Thyroid gland (tissue), 4 donors: ENCODE results near the gene ABI1. TPM values are rescaled to one million over a fixed set of nuclear protein-coding genes. Genes with fewer than 3 reads are reported as not detected.

Experiments used
- DNase-seq, 2 donors: peaks; one replicate each; pipeline ENCODE4 v3.0.0-alpha.2; 2019
- H3K27ac ChIP-seq, 3 donors: fragments of 200-600 bp; sonication (generic); 1 replicate in 2 of 3; 2 replicates in 1 of 3; pipeline ENCODE4 v1.5.1; 2016 to 2019; ENCODE audit warnings: mild to moderate bottlenecking in 1 of 3, moderate library complexity in 1 of 3
- H3K27me3 ChIP-seq: fragments of 200-600 bp; sonication (generic); one replicate; pipeline ENCODE4 v1.5.1; 2019
- H3K36me3 ChIP-seq, 2 donors: fragments of 200-600 bp; sonication (generic); one replicate each; pipeline ENCODE4 v1.5.1; 2016 to 2019
- H3K4me1 ChIP-seq, 2 donors: fragments of 200-600 bp; sonication (generic); one replicate each; pipeline ENCODE4 v1.5.1; 2017 to 2019
- H3K4me3 ChIP-seq, 3 donors: fragments of 200-600 bp; sonication (generic); replicated peaks in 1 of 3; 1 replicate in 2 of 3; 2 replicates in 1 of 3; pipeline ENCODE4 v1.5.1; 2016; ENCODE audit warnings: mild to moderate bottlenecking in 1 of 3
- H3K9me3 ChIP-seq: fragments of 200-600 bp; sonication (generic); one replicate; pipeline ENCODE4 v1.5.1; 2017
- CTCF ChIP-seq, 6 experiments: fragments of 200-600 bp in 3 of 6; fragments of 450-650 bp in 3 of 6; sonication (generic) in 3 of 6; IDR thresholded peaks; one replicate each; pipeline ENCODE4 v1.5.1; 2016 to 2019; ENCODE audit warnings: antibody characterized with exemption in 6 of 6, mild to moderate bottlenecking in 2 of 6, inconsistent platforms in 1 of 6, moderate library complexity in 1 of 6
- POLR2A ChIP-seq, 2 donors: fragments of 450-650 bp; IDR thresholded peaks; one replicate each; pipeline ENCODE4 v1.6.1; 2017; ENCODE audit warnings: antibody characterized with exemption in 2 of 2, mild to moderate bottlenecking in 2 of 2, moderate library complexity in 1 of 2
- WGBS, 2 donors: methylation state at CpG; one replicate each; pipeline ENCODE4 v1.1.5; 2017; 5-methylcytosine and 5-hydroxymethylcytosine counted together
- intact Hi-C: fragments of 100-400 bp; cut with DNase I; formaldehyde crosslinking; loops from one replicate; pipeline ENCODE4 v1.15.1; 2023
- total RNA-seq, 4 donors: library from RNA; depleted of rRNA; stranded (reverse); fragments of >200 nt; gene quantifications; one replicate each; pipeline ENCODE4 v1.2.3, GENCODE V29; 2016

The ABI1 gene
- total RNA-seq, 4 donors from 2014 or later: 42.7 to 72.3 (median 47.4) TPM

DNA sequence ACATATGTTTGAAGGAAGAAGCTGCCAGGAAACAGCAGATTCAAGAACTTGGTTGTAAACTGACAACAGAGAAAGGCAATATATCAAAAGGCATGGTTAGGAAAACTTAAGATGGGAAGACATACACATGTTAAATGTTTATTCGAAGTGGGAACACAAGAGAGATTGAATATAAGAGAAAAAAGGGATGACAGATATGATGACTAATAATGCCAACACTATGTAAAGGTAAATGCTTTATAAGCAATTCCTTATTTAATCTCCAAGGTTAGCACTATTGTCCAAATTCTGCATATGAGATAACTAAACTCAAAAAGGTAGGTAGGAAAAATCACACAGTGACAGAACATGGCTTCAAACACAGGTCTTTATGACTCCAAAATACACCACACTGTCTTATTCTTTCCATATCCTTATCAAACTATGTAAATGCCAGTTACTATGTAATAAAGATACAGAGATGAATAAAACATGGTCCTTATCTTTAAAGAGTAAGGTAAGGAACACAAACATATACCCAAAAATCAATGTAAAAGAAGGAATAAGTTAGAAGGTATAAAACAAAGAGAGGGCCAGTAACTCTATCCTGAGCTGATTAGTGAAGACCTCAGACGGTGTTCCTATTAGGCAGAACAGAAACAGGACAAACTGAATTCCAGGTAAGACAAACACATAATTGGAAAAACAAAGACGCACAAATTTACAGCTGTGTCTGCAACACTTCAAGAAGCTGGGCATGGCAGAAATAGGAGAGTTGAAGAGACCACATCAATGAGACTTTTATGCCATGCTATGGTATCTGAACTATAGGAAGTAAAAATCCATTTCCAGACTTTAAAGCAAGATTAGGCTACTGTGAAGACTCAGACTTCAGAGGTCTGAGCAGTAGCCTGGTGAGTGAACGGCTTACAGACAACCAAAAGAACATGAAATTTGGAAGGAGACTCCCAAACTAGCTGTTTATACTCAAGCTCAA is 56.1 kb downstream of the ABI1 start:
- Histone ChIP-seq H3K36me3 (no peaks in the 10 kb centered on the region), H3K4me3 (no peak overlapping the region), H3K27ac (no peak overlapping the region), H3K4me1 (peaks cover 0 to 7% of the 10 kb centered on the region in 2 donors), H3K27me3 (no peaks in the 10 kb centered on the region), H3K9me3 (no peaks in the 10 kb centered on the region)
- TF ChIP-seq POLR2A (IDR thresholded peaks at IDR 0.05) (no peak), CTCF (IDR thresholded peaks at IDR 0.05) (no peak)
- no peak for DNase-seq
- intact Hi-C loops: no loop called here
- 66 to 90% methylated on average over 4 of the region's 4 CpGs for WGBS, 2 donors

DNA sequence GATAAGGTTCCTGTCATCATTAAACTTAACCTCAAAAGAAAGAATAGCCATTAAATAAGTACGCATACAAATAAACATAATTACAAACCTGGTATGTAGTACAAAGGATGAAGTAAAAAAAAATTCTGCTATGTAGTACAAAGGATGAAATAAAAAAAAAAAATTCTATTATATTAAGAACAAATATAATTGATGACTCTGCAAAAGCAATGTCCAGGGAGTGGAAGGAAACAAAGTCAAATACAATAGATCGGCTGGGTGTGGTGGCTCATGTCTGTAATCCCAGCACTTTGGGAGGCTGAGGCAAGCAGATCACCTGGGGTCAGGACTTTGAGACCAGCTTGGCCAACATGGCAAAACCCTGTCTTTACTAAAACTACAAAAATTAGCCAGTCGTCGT is 56.9 kb downstream of the ABI1 start:
- H3K27me3 ChIP-seq: no peaks in the 10 kb centered on the region
- H3K36me3 ChIP-seq: no peaks in the 10 kb centered on the region
- no peak for DNase-seq
- TF ChIP-seq POLR2A (IDR thresholded peaks at IDR 0.05) (no peak), CTCF (IDR thresholded peaks at IDR 0.05) (no peak)
- no peak overlapping the region for H3K4me3 ChIP-seq
- H3K4me1 ChIP-seq: peaks cover 0 to 7% of the 10 kb centered on the region in 2 donors
- 90 to 95% methylated on average over 4 of the region's 4 CpGs for WGBS, 2 donors
- no peaks in the 10 kb centered on the region for H3K9me3 ChIP-seq
- H3K27ac ChIP-seq: no peak overlapping the region
- intact Hi-C loops: no loop called here

GRCh38 chr10:26802527-26802926 is 58.2 kb downstream of the ABI1 start:
- WGBS, 2 donors: 93 to 98% methylated on average over 3 of the region's 3 CpGs
- no peaks in the 10 kb centered on the region for H3K9me3 ChIP-seq
- H3K36me3 ChIP-seq: no peaks in the 10 kb centered on the region
- TF ChIP-seq POLR2A (IDR thresholded peaks at IDR 0.05): no peak
- no peak for TF ChIP-seq CTCF (IDR thresholded peaks at IDR 0.05)
- H3K27ac ChIP-seq: no peak overlapping the region
- no peak overlapping the region for H3K4me3 ChIP-seq
- H3K27me3 ChIP-seq: no peaks in the 10 kb centered on the region
- intact Hi-C loops: no loop called here
- DNase-seq: no peak
- H3K4me1 ChIP-seq: peaks cover 0 to 7% of the 10 kb centered on the region in 2 donors

GRCh38 chr10:26801831-26802230 is 58.9 kb downstream of the ABI1 start:
- Histone ChIP-seq H3K27ac (no peak overlapping the region), H3K36me3 (no peaks in the 10 kb centered on the region), H3K4me1 (peaks cover 0 to 7% of the 10 kb centered on the region in 2 donors), H3K4me3 (no peak overlapping the region), H3K27me3 (no peaks in the 10 kb centered on the region), H3K9me3 (no peaks in the 10 kb centered on the region)
- DNase-seq: no peak
- intact Hi-C loops: no loop called here
- 84 to 88% methylated on average over 3 of the region's 3 CpGs for WGBS, 2 donors
- no peak for TF ChIP-seq POLR2A (IDR thresholded peaks at IDR 0.05)
- no peak for TF ChIP-seq CTCF (IDR thresholded peaks at IDR 0.05)

DNA sequence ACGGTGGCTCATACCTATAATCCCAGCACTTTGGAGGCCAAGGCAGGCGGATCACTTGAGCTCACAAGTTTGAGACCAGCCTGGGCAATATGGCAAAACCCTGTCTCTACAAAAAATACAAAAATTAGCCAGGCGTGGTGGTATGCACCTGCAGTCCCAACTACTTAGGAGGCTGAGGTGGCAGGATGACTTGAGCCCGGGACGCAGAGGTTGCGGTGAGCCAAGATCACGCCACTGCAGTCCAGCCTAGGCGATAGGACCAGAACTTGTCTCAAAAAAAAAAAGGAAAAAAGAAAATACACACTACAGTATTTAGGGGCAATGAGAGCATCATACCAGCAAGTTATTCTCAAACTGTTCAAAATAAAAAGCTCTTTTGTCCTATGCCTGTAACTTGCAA is 59.5 kb downstream of the ABI1 start:
- Histone ChIP-seq H3K36me3 (no peaks in the 10 kb centered on the region), H3K27ac (no peak overlapping the region), H3K4me1 (peaks cover 0 to 7% of the 10 kb centered on the region in 2 donors), H3K27me3 (no peaks in the 10 kb centered on the region), H3K4me3 (no peak overlapping the region), H3K9me3 (no peaks in the 10 kb centered on the region)
- TF ChIP-seq CTCF (IDR thresholded peaks at IDR 0.05) (no peak), POLR2A (IDR thresholded peaks at IDR 0.05) (no peak)
- intact Hi-C loops: no loop called here
- no peak for DNase-seq
- WGBS, 2 donors: 93 to 94% methylated on average over 8 of the region's 8 CpGs
